HepG2 (cell line): Measurements from ENCODE around the gene TLN1. TPM values are rescaled to one million over a fixed set of nuclear protein-coding genes. Genes with fewer than 3 reads are reported as not detected.

Source experiments
- CEBPB ChIP-seq: IDR thresholded peaks from 2 replicates; pipeline ENCODE4 v1.6.1; 2011; ENCODE audit warnings: low read depth, low read length, improper control_type of control experiment, borderline replicate concordance
- CHD4 ChIP-seq: fragments of 200-600 bp; sonication (generic); IDR thresholded peaks from 2 replicates; pipeline ENCODE4 v1.7.0; 2017; ENCODE audit warnings: mild to moderate bottlenecking, low read length, borderline replicate concordance
- CSRNP1 ChIP-seq: sonication (generic); formaldehyde crosslinking; IDR thresholded peaks from 2 replicates; pipeline ENCODE4 v1.8.1; 2023; ENCODE audit warnings: mild to moderate bottlenecking, missing genetic modification reagents
- EED ChIP-seq: sonication (generic); formaldehyde crosslinking; IDR thresholded peaks from 2 replicates; pipeline ENCODE4 v1.5.0; 2020; ENCODE audit warnings: mild to moderate bottlenecking, missing genetic modification reagents
- FOXA1 ChIP-seq, 2 experiments: fragments of 450-650 bp in 1 of 2; sonication (generic) in 1 of 2; formaldehyde crosslinking in 1 of 2; IDR thresholded peaks; 2 replicates each; pipeline versions ENCODE4 v1.4.0 to v1.6.1; 2016 to 2020; ENCODE audit warnings: missing genetic modification reagents in 1 of 2
- GPN1 ChIP-seq: sonication (generic); formaldehyde crosslinking; IDR thresholded peaks from 2 replicates; pipeline ENCODE4 v1.5.1; 2020; ENCODE audit warnings: missing genetic modification reagents, borderline replicate concordance
- GZF1 ChIP-seq: sonication (generic); formaldehyde crosslinking; IDR thresholded peaks from 2 replicates; pipeline ENCODE4 v1.5.1; 2020; ENCODE audit warnings: mild to moderate bottlenecking, missing genetic modification reagents
- HCFC1 ChIP-seq: fragments of 150-350 bp; IDR thresholded peaks from 2 replicates; pipeline ENCODE4 v1.6.1; 2014; ENCODE audit warnings: low read depth, low read length
- HDAC6 ChIP-seq: fragments of 200-600 bp; sonication (generic); IDR thresholded peaks from 2 replicates; pipeline ENCODE4 v1.7.0; 2017; ENCODE audit warnings: mild to moderate bottlenecking, antibody characterized with exemption, low read length, low read depth
- IKZF4 ChIP-seq: sonication (generic); formaldehyde crosslinking; IDR thresholded peaks from 2 replicates; pipeline ENCODE4 v1.5.1; 2020; ENCODE audit warnings: borderline replicate concordance, mild to moderate bottlenecking, low read depth, missing genetic modification reagents; ENCODE audit errors: not compliant biosample characterization
- MIXL1 ChIP-seq: IDR thresholded peaks from 2 replicates; pipeline ENCODE4 v1.6.1; 2016
- MYNN ChIP-seq: sonication (generic); formaldehyde crosslinking; IDR thresholded peaks from 2 replicates; pipeline ENCODE4 v1.4.0; 2020; ENCODE audit warnings: mild to moderate bottlenecking, low read depth, missing genetic modification reagents
- NFRKB ChIP-seq: fragments of 450-650 bp; IDR thresholded peaks from 2 replicates; pipeline ENCODE4 v1.6.1; 2017
- PREB ChIP-seq: sonication (generic); formaldehyde crosslinking; IDR thresholded peaks from 2 replicates; pipeline ENCODE4 v1.4.0; 2020; ENCODE audit warnings: missing genetic modification reagents
- RARA ChIP-seq: IDR thresholded peaks from 2 replicates; pipeline ENCODE4 v1.6.1; 2016; ENCODE audit warnings: missing genetic modification reagents, missing compliant biosample characterization
- RBAK ChIP-seq: sonication (generic); formaldehyde crosslinking; IDR thresholded peaks from 2 replicates; pipeline ENCODE4 v1.5.1; 2020; ENCODE audit warnings: mild to moderate bottlenecking, missing genetic modification reagents
- SP1 ChIP-seq, 2 experiments: fragments of 450-650 bp in 1 of 2; sonication (generic) in 1 of 2; formaldehyde crosslinking in 1 of 2; IDR thresholded peaks; 2 replicates each; pipeline versions ENCODE4 v1.4.0 to v1.6.1; 2016 to 2020; ENCODE audit warnings: missing genetic modification reagents in 1 of 2
- TMF1 ChIP-seq: sonication (generic); formaldehyde crosslinking; IDR thresholded peaks from 2 replicates; pipeline ENCODE4 v1.8.1; 2022; ENCODE audit warnings: low read depth, missing genetic modification reagents
- TOPORS ChIP-seq: sonication (generic); formaldehyde crosslinking; IDR thresholded peaks from 2 replicates; pipeline ENCODE4 v1.8.0; 2023; ENCODE audit warnings: mild to moderate bottlenecking, missing genetic modification reagents
- ZBTB20 ChIP-seq: sonication (generic); formaldehyde crosslinking; IDR thresholded peaks from 2 replicates; pipeline ENCODE4 v1.8.1; 2023; ENCODE audit warnings: missing genetic modification reagents, low read depth, mild to moderate bottlenecking, borderline replicate concordance
- ZBTB3 ChIP-seq: sonication (generic); formaldehyde crosslinking; IDR thresholded peaks from 2 replicates; pipeline ENCODE4 v1.4.0; 2020; ENCODE audit warnings: low read depth, mild to moderate bottlenecking, moderate library complexity, missing genetic modification reagents, borderline replicate concordance
- ZFP90 ChIP-seq: sonication (generic); formaldehyde crosslinking; IDR thresholded peaks from 2 replicates; pipeline ENCODE4 v1.8.0; 2022; ENCODE audit warnings: missing genetic modification reagents, mild to moderate bottlenecking, inconsistent platforms, borderline replicate concordance
- ZNF34 ChIP-seq: sonication (generic); formaldehyde crosslinking; IDR thresholded peaks from 2 replicates; pipeline ENCODE4 v1.4.0; 2020; ENCODE audit warnings: mild to moderate bottlenecking, missing genetic modification reagents, borderline replicate concordance
- ZNF597 ChIP-seq: sonication (generic); formaldehyde crosslinking; IDR thresholded peaks from 2 replicates; pipeline ENCODE4 v1.5.0; 2020; ENCODE audit warnings: missing genetic modification reagents
- ZNF768 ChIP-seq: sonication (generic); formaldehyde crosslinking; IDR thresholded peaks from 2 replicates; pipeline ENCODE4 v1.4.0; 2020; ENCODE audit warnings: missing genetic modification reagents
- ZNF776 ChIP-seq: sonication (generic); formaldehyde crosslinking; IDR thresholded peaks from 2 replicates; pipeline ENCODE4 v1.4.0; 2020; ENCODE audit warnings: mild to moderate bottlenecking, missing genetic modification reagents
- polyA plus RNA-seq, 8 experiments: library from polyadenylated mRNA; depleted of rRNA in 3 of 8; stranded (reverse) in 7 of 8; unstranded in 1 of 8; fragments of >200 nt; fragmentation: Illumina TruSeq in 4 of 8; extraction: Trizol in 4 of 8; gene quantifications; 2 replicates each; pipeline versions ENCODE4 v1.2.1 to v1.2.3, GENCODE V29; 2011 to 2016; ENCODE audit warnings: low read depth in 4 of 8, missing spikeins in 1 of 8, mixed read lengths in 1 of 8; ENCODE audit not compliant: insufficient read depth in 1 of 8
- total RNA-seq, 5 experiments: library from RNA; depleted of rRNA; stranded (reverse); fragments of >200 nt; fragmentation: Illumina TruSeq; extraction: Trizol; gene quantifications; 2 replicates each; pipeline ENCODE4 v1.2.3, GENCODE V29; 2016; ENCODE audit warnings: low read depth in 1 of 5

TLN1 gene
- total and polyA plus RNA-seq, 2 of the 13 experiments (the other 11 are each of a cell fraction or from before 2014, with no cell fraction given): 35.2 to 51.8 TPM

- TF ChIP-seq HCFC1 (no peak; the same call in 1 of the 2 replicates), TOPORS (peak; percentile 96; the same call in 1 of the 2 replicates), HDAC6 (no peak), GZF1 (CRISPR knock-in tag) (peak; percentile 76), TMF1 (CRISPR knock-in tag) (peak; percentile 85; the same call in 1 of the 2 replicates), CSRNP1 (CRISPR knock-in tag) (peak; percentile 99), ZBTB3 (CRISPR knock-in tag) (no peak), SP1 (IDR thresholded peaks at IDR 0.05) (no peak), SP1 (CRISPR knock-in tag; IDR thresholded peaks at IDR 0.05) (peak; percentile 71), IKZF4 (peak; percentile 35), ZNF34 (CRISPR knock-in tag) (peak; percentile 75; the same call in 1 of the 2 replicates), RARA (peak; percentile 22; the same call in 1 of the 2 replicates), GPN1 (CRISPR knock-in tag) (peak; percentile 53; the same call in 1 of the 2 replicates), ZNF768 (peak; percentile 78; the same call in 1 of the 2 replicates), ZNF597 (CRISPR knock-in tag) (no peak), PREB (no peak), MYNN (CRISPR knock-in tag) (no peak), CHD4 (no peak), MIXL1 (CRISPR knock-in tag) (peak; percentile 24; the same call in 1 of the 2 replicates), RBAK (CRISPR knock-in tag) (no peak), ZBTB20 (CRISPR knock-in tag) (0 out of 2 replicates have a peak, but pooled peaks have one; percentile 48), NFRKB (no peak), EED (CRISPR knock-in tag) (0 out of 2 replicates have a peak, but pooled peaks have one; percentile 72), FOXA1 (IDR thresholded peaks at IDR 0.05) (no peak), FOXA1 (CRISPR knock-in tag; IDR thresholded peaks at IDR 0.05) (0 out of 2 replicates have a peak, but pooled peaks have one; percentile 18), ZFP90 (0 out of 2 replicates have a peak, but pooled peaks have one; percentile 71), CEBPB (no peak), ZNF776 (CRISPR knock-in tag) (peak; percentile 62)
Measured at GRCh38 chr9:35664531-35665470, 67.2 kb downstream of the TLN1 start, which contains the start of gene ARHGEF39 (continued).
